NCI-H345 (cell line): Measurements from ENCODE around the gene ARHGEF17.
"Not testable (repeated sequence)": the region's sequence is repeated elsewhere in the genome, so short reads cannot be mapped to it uniquely, and the experiment has no call there.

Source experiments
- DNase-seq: peaks from one replicate; lab custom pipeline; 2025; lab: John Stamatoyannopoulos, UW

Gene ARHGEF17, protein sequence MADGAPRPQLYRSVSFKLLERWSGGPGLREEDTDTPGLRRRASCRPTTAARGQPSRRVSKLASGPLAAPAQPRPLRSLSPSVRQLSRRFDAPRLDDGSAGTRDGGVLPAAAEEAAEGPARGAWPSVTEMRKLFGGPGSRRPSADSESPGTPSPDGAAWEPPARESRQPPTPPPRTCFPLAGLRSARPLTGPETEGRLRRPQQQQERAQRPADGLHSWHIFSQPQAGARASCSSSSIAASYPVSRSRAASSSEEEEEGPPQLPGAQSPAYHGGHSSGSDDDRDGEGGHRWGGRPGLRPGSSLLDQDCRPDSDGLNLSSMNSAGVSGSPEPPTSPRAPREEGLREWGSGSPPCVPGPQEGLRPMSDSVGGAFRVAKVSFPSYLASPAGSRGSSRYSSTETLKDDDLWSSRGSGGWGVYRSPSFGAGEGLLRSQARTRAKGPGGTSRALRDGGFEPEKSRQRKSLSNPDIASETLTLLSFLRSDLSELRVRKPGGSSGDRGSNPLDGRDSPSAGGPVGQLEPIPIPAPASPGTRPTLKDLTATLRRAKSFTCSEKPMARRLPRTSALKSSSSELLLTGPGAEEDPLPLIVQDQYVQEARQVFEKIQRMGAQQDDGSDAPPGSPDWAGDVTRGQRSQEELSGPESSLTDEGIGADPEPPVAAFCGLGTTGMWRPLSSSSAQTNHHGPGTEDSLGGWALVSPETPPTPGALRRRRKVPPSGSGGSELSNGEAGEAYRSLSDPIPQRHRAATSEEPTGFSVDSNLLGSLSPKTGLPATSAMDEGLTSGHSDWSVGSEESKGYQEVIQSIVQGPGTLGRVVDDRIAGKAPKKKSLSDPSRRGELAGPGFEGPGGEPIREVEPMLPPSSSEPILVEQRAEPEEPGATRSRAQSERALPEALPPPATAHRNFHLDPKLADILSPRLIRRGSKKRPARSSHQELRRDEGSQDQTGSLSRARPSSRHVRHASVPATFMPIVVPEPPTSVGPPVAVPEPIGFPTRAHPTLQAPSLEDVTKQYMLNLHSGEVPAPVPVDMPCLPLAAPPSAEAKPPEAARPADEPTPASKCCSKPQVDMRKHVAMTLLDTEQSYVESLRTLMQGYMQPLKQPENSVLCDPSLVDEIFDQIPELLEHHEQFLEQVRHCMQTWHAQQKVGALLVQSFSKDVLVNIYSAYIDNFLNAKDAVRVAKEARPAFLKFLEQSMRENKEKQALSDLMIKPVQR (N-terminal part only)

GRCh38 chr11:73308003-73308960, at the start of gene ARHGEF17:
TSS of gene ARHGEF17 (plus strand) at chr11:73308276. CDS start at chr11:73308639, 363 bp downstream.
- peak; percentile 84 for DNase-seq

GRCh38 chr11:73259406-73260126, 48.5 kb upstream of the ARHGEF17 start:
- no peak for DNase-seq

- DNase-seq, result no peak
Measured at GRCh38 chr11:73260127-73260457, 48.0 kb upstream of the ARHGEF17 start.

DNA sequence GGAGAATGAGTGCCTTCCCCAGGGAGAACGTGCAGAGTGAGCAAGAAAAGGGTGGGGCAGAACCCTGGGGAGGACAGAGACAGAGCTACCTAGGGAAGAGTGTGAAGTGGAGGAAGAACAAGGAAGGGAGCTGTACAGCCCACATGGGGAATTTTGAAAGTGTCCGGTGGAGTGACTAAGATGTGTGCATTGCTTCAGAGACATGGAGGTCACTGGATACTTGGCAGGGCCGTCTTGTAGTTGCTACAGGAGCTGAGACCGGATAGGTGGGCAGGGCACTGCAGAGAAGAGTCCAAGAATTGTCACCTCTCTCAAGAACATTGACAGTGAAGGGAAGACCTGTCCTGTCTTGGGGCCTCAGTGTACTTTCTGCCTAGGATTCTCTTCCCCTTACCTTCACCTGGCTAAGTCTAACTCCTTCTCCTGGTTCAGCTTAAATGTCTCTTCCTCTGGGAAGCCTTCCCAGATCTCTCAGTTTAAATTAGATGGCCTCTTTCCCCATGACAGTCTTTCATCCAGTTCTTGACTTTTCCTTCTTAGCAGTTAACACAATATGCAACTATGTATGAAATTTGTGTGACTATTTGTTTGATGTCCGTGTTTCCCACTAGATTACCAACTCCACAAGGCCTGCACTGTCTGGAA, 45.1 kb upstream of the ARHGEF17 start:
- no peak for DNase-seq

- DNase-seq, result no peak
Measured at GRCh38 chr11:73263640-73264039, 44.4 kb upstream of the ARHGEF17 start.

- DNase-seq, result no peak
Measured at GRCh38 chr11:73265278-73265810, 42.7 kb upstream of the ARHGEF17 start.

DNA sequence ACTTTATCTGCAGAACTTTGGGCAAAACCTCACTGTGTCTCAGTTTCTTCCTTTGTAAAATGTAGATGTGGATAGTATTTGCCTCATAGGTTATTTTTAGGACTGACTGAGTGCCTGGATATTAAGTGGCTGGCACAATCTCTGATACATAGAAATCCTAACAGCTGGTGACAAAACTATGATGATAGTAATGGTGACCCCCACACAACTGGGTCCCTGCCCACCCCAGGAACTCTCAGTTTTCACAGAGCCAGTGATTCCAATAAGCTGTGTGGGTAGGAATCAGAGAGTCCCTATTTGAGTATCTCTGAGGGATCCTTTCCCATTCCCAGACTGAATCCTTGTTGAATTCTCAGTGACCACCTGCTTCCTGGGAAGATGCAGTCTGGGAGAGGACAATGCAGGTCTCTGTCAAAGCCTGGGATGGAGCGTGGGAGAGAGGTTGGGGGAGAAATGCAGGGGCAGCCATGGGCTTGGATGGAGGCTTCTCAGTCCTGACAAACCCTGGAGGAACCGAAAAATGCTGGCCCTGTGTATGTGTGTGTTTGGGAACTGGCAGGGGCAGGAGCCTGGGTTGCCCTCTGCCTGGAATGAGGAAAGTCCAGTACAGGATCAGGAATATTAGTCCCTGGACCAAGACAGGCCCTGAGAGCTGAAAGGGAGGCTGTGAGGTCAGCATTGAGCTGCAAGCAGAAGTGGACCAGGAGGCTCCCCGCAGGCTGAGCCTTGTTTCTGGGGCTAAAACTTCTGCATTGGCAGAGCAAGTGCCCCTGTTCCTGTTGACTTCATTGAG, 42.0 kb upstream of the ARHGEF17 start:
- DNase-seq, result no peak

- DNase-seq, result no peak
Measured at GRCh38 chr11:73266646-73267020, 41.4 kb upstream of the ARHGEF17 start.

GRCh38 chr11:73267122-73267846, 40.8 kb upstream of the ARHGEF17 start:
- no peak for DNase-seq

DNA sequence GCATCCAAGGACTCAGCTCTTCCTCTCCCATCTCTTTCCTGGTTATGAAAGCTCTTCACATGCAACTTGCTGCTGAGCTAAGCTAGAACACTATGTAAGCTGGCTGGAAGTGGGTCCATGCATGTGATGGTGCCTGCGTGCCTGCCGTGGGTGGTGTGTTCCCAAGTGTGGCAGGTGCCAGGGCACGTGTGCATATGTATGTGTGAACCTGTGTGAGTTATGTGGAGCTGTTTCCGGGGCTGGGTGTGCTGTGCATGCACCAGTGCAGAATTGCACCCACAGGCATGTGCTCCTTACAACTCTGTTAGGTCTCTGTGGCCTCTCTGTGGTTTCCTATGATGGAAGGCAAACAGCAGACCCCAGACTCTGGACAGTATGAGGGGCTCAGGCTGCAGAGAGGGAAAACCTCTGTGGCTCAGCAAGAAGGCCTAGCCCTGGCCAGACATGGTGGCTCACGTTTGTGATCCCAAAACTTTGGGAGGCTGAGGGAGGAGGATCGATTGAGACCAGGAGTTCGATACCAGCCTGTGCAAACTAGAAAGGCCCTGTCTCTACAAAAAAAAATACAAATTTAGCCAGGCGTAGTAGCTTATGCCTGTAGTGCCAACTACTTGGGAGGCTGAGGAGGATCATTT, 40.1 kb upstream of the ARHGEF17 start:
- no peak for DNase-seq

GRCh38 chr11:73268671-73269271, 39.3 kb upstream of the ARHGEF17 start:
- no peak for DNase-seq

GRCh38 chr11:73269459-73270015, 38.5 kb upstream of the ARHGEF17 start:
- DNase-seq, result peak; percentile 38

GRCh38 chr11:73270016-73270854, 37.8 kb upstream of the ARHGEF17 start:
- no peak for DNase-seq

GRCh38 chr11:73270855-73271477, 37.1 kb upstream of the ARHGEF17 start:
- no peak for DNase-seq

- DNase-seq, result not testable (repeated sequence)
Measured at GRCh38 chr11:73271478-73271865, 36.6 kb upstream of the ARHGEF17 start.
